GM12873 (cell line): Measurements from ENCODE around the gene CNPY1.

ENCODE experiments used
- TF ChIP-seq, protein P1 (sequence below): IDR thresholded peaks from 2 replicates; pipeline ENCODE4 v1.5.1; 2012; ENCODE audit warnings: low read depth, mild to moderate bottlenecking, moderate library complexity, low read length, control low read depth; ENCODE audit not compliant: insufficient read depth; ENCODE audit errors: missing control alignments

The CNPY1 gene

DNA sequence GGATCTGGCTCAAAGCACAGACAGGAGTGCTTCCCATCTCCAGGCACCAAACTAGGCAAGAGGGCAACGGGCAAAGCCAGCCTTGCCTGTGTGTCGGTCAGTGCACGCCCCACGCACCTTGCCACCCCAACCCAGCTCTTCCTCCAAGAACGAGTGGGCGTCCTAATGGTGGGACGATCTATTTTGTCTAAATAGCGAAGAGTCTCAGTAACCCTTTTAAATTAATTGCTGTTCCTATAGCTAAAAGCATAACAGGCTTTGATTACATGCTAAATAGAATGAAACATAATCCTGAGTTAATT, 76.2 kb downstream of the CNPY1 start:
- TF ChIP-seq, protein P1, sequence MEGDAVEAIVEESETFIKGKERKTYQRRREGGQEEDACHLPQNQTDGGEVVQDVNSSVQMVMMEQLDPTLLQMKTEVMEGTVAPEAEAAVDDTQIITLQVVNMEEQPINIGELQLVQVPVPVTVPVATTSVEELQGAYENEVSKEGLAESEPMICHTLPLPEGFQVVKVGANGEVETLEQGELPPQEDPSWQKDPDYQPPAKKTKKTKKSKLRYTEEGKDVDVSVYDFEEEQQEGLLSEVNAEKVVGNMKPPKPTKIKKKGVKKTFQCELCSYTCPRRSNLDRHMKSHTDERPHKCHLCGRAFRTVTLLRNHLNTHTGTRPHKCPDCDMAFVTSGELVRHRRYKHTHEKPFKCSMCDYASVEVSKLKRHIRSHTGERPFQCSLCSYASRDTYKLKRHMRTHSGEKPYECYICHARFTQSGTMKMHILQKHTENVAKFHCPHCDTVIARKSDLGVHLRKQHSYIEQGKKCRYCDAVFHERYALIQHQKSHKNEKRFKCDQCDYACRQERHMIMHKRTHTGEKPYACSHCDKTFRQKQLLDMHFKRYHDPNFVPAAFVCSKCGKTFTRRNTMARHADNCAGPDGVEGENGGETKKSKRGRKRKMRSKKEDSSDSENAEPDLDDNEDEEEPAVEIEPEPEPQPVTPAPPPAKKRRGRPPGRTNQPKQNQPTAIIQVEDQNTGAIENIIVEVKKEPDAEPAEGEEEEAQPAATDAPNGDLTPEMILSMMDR, result no peak

DNA sequence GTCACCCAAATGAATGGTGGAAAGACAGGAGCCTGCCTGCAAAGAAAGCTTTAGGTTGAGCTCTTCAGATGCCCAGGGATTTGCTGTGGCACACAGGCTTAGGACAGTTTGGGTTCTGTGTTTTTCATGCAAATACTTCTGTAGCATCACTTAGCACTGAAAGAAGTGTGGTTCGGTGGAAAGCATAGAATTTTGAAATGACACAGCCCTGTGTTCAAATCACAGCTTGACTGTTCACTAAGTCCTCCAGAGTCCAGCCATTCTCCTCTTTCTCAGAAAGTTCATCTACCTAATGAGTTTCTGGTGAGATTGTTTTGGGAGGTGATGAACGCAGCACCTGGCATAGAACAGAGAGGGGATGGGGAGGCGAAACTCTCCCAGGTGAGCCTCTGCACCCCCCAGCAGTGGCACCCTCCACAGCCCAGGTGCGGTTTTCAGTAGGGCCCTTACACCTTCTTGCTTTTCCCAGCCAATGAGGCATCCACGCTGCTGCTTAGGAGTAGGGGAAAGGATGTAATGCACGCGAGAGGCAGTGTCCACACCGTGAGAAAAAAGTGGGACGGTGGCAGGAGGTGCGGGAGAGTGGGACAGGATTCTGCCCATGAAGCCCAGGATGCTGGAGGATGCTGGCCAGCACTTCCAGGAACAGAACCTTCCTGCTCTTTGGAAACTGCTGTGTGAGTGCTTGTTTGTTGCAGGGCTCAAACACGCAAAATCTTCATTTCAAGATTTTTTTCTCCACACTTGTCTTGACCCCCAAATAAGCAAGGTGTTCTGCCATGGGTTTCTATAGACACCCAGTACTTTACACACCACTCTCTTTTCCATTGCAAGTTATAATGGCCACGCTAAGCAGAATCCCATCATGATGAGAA, 76.8 kb downstream of the CNPY1 start:
- TF ChIP-seq, protein P1, result no peak

GRCh38 chr7:155468785-155469148, 77.6 kb downstream of the CNPY1 start:
- TF ChIP-seq, protein P1, result no peak

DNA sequence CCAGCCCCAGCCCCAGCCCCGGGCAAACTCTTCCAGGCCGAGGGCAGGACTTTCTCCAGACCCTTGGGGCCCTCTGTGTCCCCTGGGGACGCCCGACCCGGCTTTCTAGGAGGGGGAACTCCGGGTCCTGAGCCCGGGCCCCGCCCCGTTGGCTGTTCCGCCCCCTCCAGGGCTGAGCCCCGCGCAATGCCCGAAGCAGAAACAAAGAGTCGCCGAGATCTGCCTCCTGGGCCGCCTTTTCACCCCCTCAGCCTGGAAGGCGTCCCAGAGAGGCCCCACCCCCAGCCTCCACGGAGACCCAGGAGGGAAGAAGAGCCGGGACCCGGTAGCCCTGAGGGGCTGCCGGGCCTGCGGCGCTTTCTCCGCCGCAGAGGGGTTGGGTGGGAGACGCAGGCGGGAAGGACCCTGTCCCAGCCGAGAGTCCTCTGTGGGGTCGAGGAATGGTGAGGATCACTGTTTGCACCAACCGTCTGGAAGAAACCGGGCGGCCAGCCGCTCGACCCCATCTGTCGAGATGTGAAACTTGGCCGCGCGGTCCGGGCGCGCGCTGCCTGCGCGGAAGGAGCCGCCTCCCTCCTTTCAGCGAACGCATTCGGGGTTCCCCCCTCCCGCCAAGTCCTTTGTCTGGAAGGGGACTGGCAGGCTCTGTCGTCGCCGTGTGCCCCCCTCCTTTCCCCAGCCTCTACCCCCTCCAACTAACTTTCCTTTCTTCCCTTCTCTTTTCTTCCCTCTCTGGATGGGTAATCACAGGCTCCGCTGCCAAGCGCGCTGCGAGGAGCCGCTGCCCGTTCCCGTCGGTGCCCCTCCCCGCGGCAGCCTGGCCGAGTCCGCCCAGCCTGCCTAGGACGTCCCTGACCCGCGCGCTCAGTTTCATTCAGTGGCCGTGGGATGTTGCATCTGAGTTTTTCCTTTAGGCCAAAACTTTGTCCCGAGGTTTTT, 78.2 kb downstream of the CNPY1 start:
- TF ChIP-seq, protein P1, result no peak

DNA sequence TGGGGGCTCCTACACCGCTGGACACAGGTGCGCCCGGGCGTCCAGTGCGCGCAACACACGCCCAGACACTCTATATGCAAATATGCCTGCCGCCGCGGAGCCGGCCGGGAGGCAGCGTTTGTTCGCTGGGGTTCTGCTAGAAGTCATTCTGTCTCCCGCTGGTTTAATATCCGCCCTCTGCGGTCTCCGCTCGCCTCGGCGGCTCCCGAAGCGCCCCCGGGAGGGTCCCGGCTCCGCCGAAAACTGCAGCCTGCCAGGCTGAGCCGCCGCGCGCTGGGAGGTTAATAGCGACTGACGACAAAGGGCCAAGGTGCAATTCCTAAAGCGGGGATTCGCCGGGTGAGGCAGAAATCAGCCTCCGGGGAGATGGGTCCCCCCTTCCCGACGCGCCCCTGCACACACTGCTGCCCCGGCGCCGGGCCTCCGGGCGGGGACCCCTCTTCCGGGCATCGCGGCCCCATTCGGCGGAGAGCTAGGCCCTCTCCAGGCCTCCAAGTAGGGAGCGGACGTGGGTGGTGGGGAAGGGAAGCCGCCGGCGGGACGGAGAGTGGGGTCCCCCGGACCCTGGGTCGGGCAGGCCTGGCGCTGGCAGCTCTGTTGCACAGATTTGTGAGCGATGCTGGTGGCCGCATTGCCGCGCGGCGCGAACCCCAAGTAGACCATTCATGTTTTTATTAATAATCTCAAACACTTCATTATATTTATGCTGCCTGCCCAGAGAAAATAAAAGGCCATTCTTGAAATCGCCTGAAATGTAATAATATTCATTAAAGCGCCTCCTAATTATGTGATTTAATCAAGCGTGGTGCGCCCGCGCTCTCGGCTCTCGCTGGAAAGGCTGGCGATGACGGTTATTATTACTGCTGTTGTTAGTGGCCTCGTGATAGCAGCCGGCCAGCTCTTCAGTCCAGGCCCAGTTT, 79.3 kb downstream of the CNPY1 start:
- TF ChIP-seq, protein P1, result peak; percentile 15

DNA sequence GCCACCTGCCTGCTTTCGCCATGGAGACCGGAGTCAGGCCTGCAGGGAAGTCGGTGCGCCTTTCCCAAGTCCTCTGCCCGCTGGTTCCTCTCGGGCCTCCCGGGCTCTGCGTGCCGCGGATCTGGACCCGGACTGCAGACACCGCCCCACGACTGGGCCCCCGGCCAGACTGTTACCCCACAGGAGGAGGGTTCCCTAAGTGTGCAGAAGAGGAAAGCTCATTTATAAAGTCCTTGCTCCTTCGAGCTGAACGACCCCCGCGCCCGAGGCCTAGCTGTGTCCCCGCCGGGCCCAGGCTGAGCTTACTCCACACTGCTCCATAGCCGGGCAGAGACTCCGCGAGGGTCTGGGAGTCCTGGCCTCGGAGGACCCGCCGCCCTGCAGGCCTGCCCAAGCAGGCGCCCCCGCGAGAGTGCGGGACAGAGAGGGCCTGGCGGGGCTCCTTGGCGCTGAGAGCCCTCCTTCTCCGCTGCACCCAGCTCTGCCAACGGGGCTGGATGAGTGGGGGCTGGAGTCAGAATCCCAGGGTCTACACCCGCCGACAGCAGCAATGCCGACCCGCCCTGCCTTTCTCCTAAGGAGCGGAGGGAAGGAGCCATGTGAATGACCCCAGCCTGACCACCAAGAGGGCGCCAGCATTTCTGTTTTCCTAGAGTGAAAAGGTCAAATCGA, 80.1 kb downstream of the CNPY1 start:
- TF ChIP-seq, protein P1, result no peak
